CD8-positive, alpha-beta memory T cell (primary cell): ENCODE measurements around the gene PRDM16. TPM values are rescaled to one million over a fixed set of nuclear protein-coding genes. Genes with fewer than 3 reads are reported as not detected.
A peak's percentile ranks its signal among the peaks of the same experiment; 100 is the strongest.

Experiments
- CTCF ChIA-PET: fragments of 350-600 bp; sonication (Branson Sonifier 250); formaldehyde crosslinking; loops from one replicate; lab custom pipeline; 2021; ENCODE audit warnings: antibody characterized with exemption; lab: Charles Lee
- POLR2A ChIA-PET: fragments of 350-600 bp; sonication (Branson Sonifier 250); formaldehyde crosslinking; loops from one replicate; lab custom pipeline; 2021; ENCODE audit warnings: antibody characterized with exemption; lab: Charles Lee
- DNase-seq, 5 donors: peaks; one replicate each; pipeline versions ENCODE4 v3.0.0 to v3.0.0-alpha.2; 2020 to 2022; ENCODE audit warnings: mixed read lengths in 1 of 5
- H3K27ac ChIP-seq: one replicate; pipeline ENCODE4 v1.7.0; 2013; ENCODE audit warnings: low read depth, mild to moderate bottlenecking, low read length, moderate library complexity
- H3K27me3 ChIP-seq: 2 replicates; pipeline ENCODE4 v1.7.0; 2013; ENCODE audit warnings: low read length, mild to moderate bottlenecking; ENCODE audit not compliant: insufficient read depth, poor library complexity, severe bottlenecking
- H3K36me3 ChIP-seq: 2 replicates; pipeline ENCODE4 v1.7.0; 2013; ENCODE audit warnings: mild to moderate bottlenecking, low read length, moderate library complexity; ENCODE audit not compliant: insufficient read depth
- H3K4me1 ChIP-seq: 2 replicates; pipeline ENCODE4 v1.7.0; 2013; ENCODE audit warnings: mild to moderate bottlenecking, low read length, moderate library complexity; ENCODE audit not compliant: insufficient read depth
- H3K4me3 ChIP-seq: 2 replicates; pipeline ENCODE4 v1.7.0; 2013; ENCODE audit warnings: mild to moderate bottlenecking, low read length
- H3K9me3 ChIP-seq: 2 replicates; pipeline ENCODE4 v1.7.0; 2013; ENCODE audit warnings: mild to moderate bottlenecking, low read length
- H3K27ac Mint-ChIP-seq, 8 donors: one replicate each; pipeline ENCODE4 v1.8.0; 2020 to 2021; ENCODE audit warnings: mixed read lengths in 8 of 8, mild to moderate bottlenecking in 6 of 8, inconsistent platforms in 3 of 8, moderate library complexity in 3 of 8
- H3K27me3 Mint-ChIP-seq, 2 donors: one replicate each; pipeline ENCODE4 v1.8.0; 2020 to 2021; ENCODE audit warnings: mixed read lengths in 2 of 2, mild to moderate bottlenecking in 1 of 2, moderate library complexity in 1 of 2
- H3K36me3 Mint-ChIP-seq, 3 donors: one replicate each; pipeline ENCODE4 v1.8.0; 2020 to 2021; ENCODE audit warnings: mixed read lengths in 3 of 3, inconsistent platforms in 1 of 3, mild to moderate bottlenecking in 1 of 3
- H3K4me1 Mint-ChIP-seq, 3 donors: one replicate each; pipeline ENCODE4 v1.8.0; 2020 to 2021; ENCODE audit warnings: mixed read lengths in 3 of 3, inconsistent platforms in 1 of 3, mild to moderate bottlenecking in 1 of 3
- H3K4me3 Mint-ChIP-seq, 7 donors: one replicate each; pipeline ENCODE4 v1.8.0; 2020 to 2021; ENCODE audit warnings: mixed read lengths in 7 of 7, mild to moderate bottlenecking in 6 of 7, moderate library complexity in 4 of 7, inconsistent platforms in 2 of 7
- H3K9me3 Mint-ChIP-seq, 5 donors: one replicate each; pipeline ENCODE4 v1.8.0; 2020 to 2022; ENCODE audit warnings: mixed read lengths in 5 of 5, mild to moderate bottlenecking in 3 of 5, moderate library complexity in 2 of 5, inconsistent platforms in 1 of 5
- polyA plus RNA-seq: library from polyadenylated mRNA; unstranded; fragments of 300-500 nt; fragmentation: Illumina TruSeq; gene quantifications from one replicate; pipeline ENCODE4 v1.2.3, GENCODE V29; 2021
- total RNA-seq, 2 experiments: library from RNA; stranded (reverse); gene quantifications; one replicate each; pipeline ENCODE4 v1.2.3, GENCODE V29; 2021

PRDM16 gene
- total and polyA plus RNA-seq, 3 experiments from 2014 or later = not detected

GRCh38 chr1:3053986-3054385 is 15.0 kb upstream of the PRDM16 start:
- Histone ChIP-seq H3K27ac (no peak overlapping the region), H3K27me3 (no peaks in the 10 kb centered on the region), H3K4me3 (no peak overlapping the region), H3K9me3 (no peaks in the 10 kb centered on the region), H3K36me3 (no peaks in the 10 kb centered on the region), H3K4me1 (no peaks in the 10 kb centered on the region)
- Mint-ChIP-seq H3K4me3 (no peak overlapping the region), H3K27me3 (peaks cover 15 to 24% of the 10 kb centered on the region in 2 donors), H3K4me1 (no peaks in the 10 kb centered on the region), H3K36me3 (no peaks in the 10 kb centered on the region), H3K9me3 (peaks cover 0 to 2% (median 0%) of the 10 kb centered on the region in 5 donors), H3K27ac (no peak overlapping the region)
- POLR2A ChIA-PET = no interaction called here
- CTCF ChIA-PET = no interaction called here
- DNase-seq = peak in 1 of 5 donors; percentile 26

GRCh38 chr1:3054474-3054873 is 14.5 kb upstream of the PRDM16 start:
- peaks cover 15 to 24% of the 10 kb centered on the region in 2 donors for H3K27me3 Mint-ChIP-seq
- peak overlapping the region in 1 of 8 donors; percentile 74 for H3K27ac Mint-ChIP-seq
- no peaks in the 10 kb centered on the region for H3K9me3 ChIP-seq
- H3K4me3 Mint-ChIP-seq = no peak overlapping the region
- H3K9me3 Mint-ChIP-seq = peaks cover 0 to 2% (median 0%) of the 10 kb centered on the region in 5 donors
- H3K27ac ChIP-seq = no peak overlapping the region
- ChIA-PET CTCF (no interaction called here), POLR2A (no interaction called here)
- no peaks in the 10 kb centered on the region for H3K27me3 ChIP-seq
- no peaks in the 10 kb centered on the region for H3K36me3 Mint-ChIP-seq
- no peak overlapping the region for H3K4me3 ChIP-seq
- H3K4me1 Mint-ChIP-seq = no peaks in the 10 kb centered on the region
- H3K4me1 ChIP-seq = no peaks in the 10 kb centered on the region
- DNase-seq = peak in 1 of 5 donors; percentile 16
- H3K36me3 ChIP-seq = no peaks in the 10 kb centered on the region

GRCh38 chr1:3055051-3055450 is 14.0 kb upstream of the PRDM16 start:
- Histone ChIP-seq H3K9me3 (no peaks in the 10 kb centered on the region), H3K27me3 (no peaks in the 10 kb centered on the region), H3K4me3 (no peak overlapping the region), H3K27ac (no peak overlapping the region), H3K36me3 (no peaks in the 10 kb centered on the region), H3K4me1 (no peaks in the 10 kb centered on the region)
- CTCF ChIA-PET = no interaction called here
- peak overlapping the region in 1 of 8 donors; percentile 29 for H3K27ac Mint-ChIP-seq
- peaks cover 15 to 24% of the 10 kb centered on the region in 2 donors for H3K27me3 Mint-ChIP-seq
- no peak overlapping the region for H3K4me3 Mint-ChIP-seq
- no peaks in the 10 kb centered on the region for H3K36me3 Mint-ChIP-seq
- no peaks in the 10 kb centered on the region for H3K4me1 Mint-ChIP-seq
- DNase-seq = peak in 1 of 5 donors; percentile 8
- POLR2A ChIA-PET = no interaction called here
- peaks cover 0 to under 1% (median 0%) of the 10 kb centered on the region in 5 donors for H3K9me3 Mint-ChIP-seq

GRCh38 chr1:3056641-3057040 is 12.4 kb upstream of the PRDM16 start:
- H3K4me3 ChIP-seq = no peak overlapping the region
- Mint-ChIP-seq H3K4me3 (no peak overlapping the region), H3K27ac (peak overlapping the region in 1 of 8 donors; percentile 18), H3K9me3 (no peaks in the 10 kb centered on the region), H3K4me1 (no peaks in the 10 kb centered on the region), H3K36me3 (no peaks in the 10 kb centered on the region), H3K27me3 (peaks cover 15 to 26% of the 10 kb centered on the region in 2 donors)
- ChIA-PET CTCF (no interaction called here), POLR2A (no interaction called here)
- peak in 1 of 5 donors; percentile 24 for DNase-seq
- no peaks in the 10 kb centered on the region for H3K4me1 ChIP-seq
- H3K9me3 ChIP-seq = no peaks in the 10 kb centered on the region
- no peaks in the 10 kb centered on the region for H3K27me3 ChIP-seq
- H3K36me3 ChIP-seq = no peaks in the 10 kb centered on the region
- no peak overlapping the region for H3K27ac ChIP-seq

GRCh38 chr1:3058263-3059030 is 10.6 kb upstream of the PRDM16 start:
- H3K36me3 Mint-ChIP-seq = no peaks in the 10 kb centered on the region
- POLR2A ChIA-PET = no interaction called here

GRCh38 chr1:3060127-3060526 is 8.9 kb upstream of the PRDM16 start:
- Histone ChIP-seq H3K9me3 (no peaks in the 10 kb centered on the region), H3K4me3 (no peak overlapping the region), H3K36me3 (no peaks in the 10 kb centered on the region), H3K27ac (no peak overlapping the region), H3K27me3 (no peaks in the 10 kb centered on the region), H3K4me1 (no peaks in the 10 kb centered on the region)
- H3K36me3 Mint-ChIP-seq = no peaks in the 10 kb centered on the region
- ChIA-PET POLR2A (no interaction called here), CTCF (no interaction called here)
- no peaks in the 10 kb centered on the region for H3K9me3 Mint-ChIP-seq
- no peaks in the 10 kb centered on the region for H3K4me1 Mint-ChIP-seq
- no peak overlapping the region for H3K27ac Mint-ChIP-seq
- H3K4me3 Mint-ChIP-seq = no peak overlapping the region
- peak in 1 of 5 donors; percentile 21 for DNase-seq
- peaks cover 0 to 2% of the 10 kb centered on the region in 2 donors for H3K27me3 Mint-ChIP-seq

More at GRCh38 chr1:3058263-3059030, 10.6 kb upstream of the PRDM16 start:
- Histone ChIP-seq H3K9me3 (no peaks in the 10 kb centered on the region), H3K36me3 (no peaks in the 10 kb centered on the region), H3K27me3 (no peaks in the 10 kb centered on the region), H3K27ac (no peak overlapping the region), H3K4me1 (no peaks in the 10 kb centered on the region), H3K4me3 (no peak overlapping the region)
- DNase-seq = peak in 1 of 5 donors; percentile 9
- Mint-ChIP-seq H3K9me3 (no peaks in the 10 kb centered on the region), H3K27ac (no peak overlapping the region), H3K27me3 (peaks cover 10 to 15% of the 10 kb centered on the region in 2 donors), H3K4me1 (no peaks in the 10 kb centered on the region), H3K4me3 (no peak overlapping the region)
- CTCF ChIA-PET = no interaction called here

GRCh38 chr1:3060601-3061551 is 8.1 kb upstream of the PRDM16 start:
- Mint-ChIP-seq H3K4me3 (no peak overlapping the region), H3K27ac (no peak overlapping the region), H3K4me1 (no peaks in the 10 kb centered on the region), H3K36me3 (no peaks in the 10 kb centered on the region), H3K9me3 (no peaks in the 10 kb centered on the region), H3K27me3 (peaks cover 0 to 5% of the 10 kb centered on the region in 2 donors)
- Histone ChIP-seq H3K36me3 (no peaks in the 10 kb centered on the region), H3K4me3 (no peak overlapping the region), H3K27ac (no peak overlapping the region), H3K4me1 (no peaks in the 10 kb centered on the region), H3K27me3 (no peaks in the 10 kb centered on the region), H3K9me3 (no peaks in the 10 kb centered on the region)
- CTCF ChIA-PET = no interaction called here
- DNase-seq = peak in 1 of 5 donors; percentile 47
- POLR2A ChIA-PET = no interaction called here

- Mint-ChIP-seq H3K4me3 (no peak overlapping the region), H3K27ac (no peak overlapping the region), H3K36me3 (no peaks in the 10 kb centered on the region), H3K4me1 (no peaks in the 10 kb centered on the region), H3K27me3 (peaks cover 0 to 9% of the 10 kb centered on the region in 2 donors), H3K9me3 (no peaks in the 10 kb centered on the region)
- POLR2A ChIA-PET = no interaction called here
- DNase-seq = peak in 1 of 5 donors; percentile 18
- H3K36me3 ChIP-seq = no peaks in the 10 kb centered on the region
- H3K4me1 ChIP-seq = no peaks in the 10 kb centered on the region
- no peaks in the 10 kb centered on the region for H3K27me3 ChIP-seq
- H3K9me3 ChIP-seq = no peaks in the 10 kb centered on the region
- H3K27ac ChIP-seq = no peak overlapping the region
- CTCF ChIA-PET = no interaction called here
- H3K4me3 ChIP-seq = no peak overlapping the region
Measured at GRCh38 chr1:3061566-3061965, 7.4 kb upstream of the PRDM16 start.
